TTC549 (cell line): ENCODE results near the gene VIPR2.
"Not testable (repeated sequence)": the region's sequence is repeated elsewhere in the genome, so short reads cannot be mapped to it uniquely, and the experiment has no call there.

Source experiments
- FAIRE-seq: peaks from 2 replicates; lab custom pipeline; 2012; peaks lifted over from hg19 to GRCh38; lab: Jason Lieb, UNC

Gene VIPR2

GRCh38 chr7:159104188-159104920 is 40.3 kb downstream of the VIPR2 start:
- no peak for FAIRE-seq

GRCh38 chr7:159103382-159104187 is 41.1 kb downstream of the VIPR2 start:
- FAIRE-seq: no peak

- FAIRE-seq: no peak
Measured at GRCh38 chr7:159102681-159103381, 41.8 kb downstream of the VIPR2 start.

GRCh38 chr7:159101661-159102091 is 43.0 kb downstream of the VIPR2 start:
- FAIRE-seq: not testable (repeated sequence)

GRCh38 chr7:159101083-159101395 is 43.6 kb downstream of the VIPR2 start:
- not testable (repeated sequence) for FAIRE-seq

GRCh38 chr7:159100281-159101082 is 44.2 kb downstream of the VIPR2 start:
- not testable (repeated sequence) for FAIRE-seq

- no peak for FAIRE-seq
Measured at GRCh38 chr7:159099711-159100231, 44.9 kb downstream of the VIPR2 start.

- no peak for FAIRE-seq
Measured at GRCh38 chr7:159098811-159099655, 45.6 kb downstream of the VIPR2 start.

- no peak for FAIRE-seq
Measured at GRCh38 chr7:159098424-159098786, 46.3 kb downstream of the VIPR2 start.

GRCh38 chr7:159097661-159098423 is 46.8 kb downstream of the VIPR2 start:
- no peak for FAIRE-seq

GRCh38 chr7:159096736-159097581 is 47.7 kb downstream of the VIPR2 start:
- FAIRE-seq: no peak

GRCh38 chr7:159095979-159096411 is 48.7 kb downstream of the VIPR2 start:
- no peak for FAIRE-seq

GRCh38 chr7:159094919-159095915 is 49.5 kb downstream of the VIPR2 start:
- no peak for FAIRE-seq

- no peak for FAIRE-seq
Measured at GRCh38 chr7:159094023-159094740, 50.5 kb downstream of the VIPR2 start.

- no peak for FAIRE-seq
Measured at GRCh38 chr7:159093351-159093971, 51.2 kb downstream of the VIPR2 start.

- FAIRE-seq: no peak
Measured at GRCh38 chr7:159092701-159093121, 52.0 kb downstream of the VIPR2 start.
